ENCODE results near the gene UBA1. TPM values are rescaled to one million over a fixed set of nuclear protein-coding genes. Genes with fewer than 3 reads are reported as not detected.

Gene UBA1
- polyA plus RNA-seq, 1 donor: 152 TPM

Other genes with a start within 250 kb of the UBA1 start
- 2.4 TPM for gene RGN, start 115.4 kb upstream of the UBA1 start, polyA plus RNA-seq (ENCODE audit: insufficient read length)
- gene NDUFB11, start 49.1 kb upstream of the UBA1 start, polyA plus RNA-seq (ENCODE audit: insufficient read length): 116 TPM
- gene RBM10, start 48.6 kb upstream of the UBA1 start, polyA plus RNA-seq (ENCODE audit: insufficient read length): 42.1 TPM
- gene CDK16, start 24.9 kb downstream of the UBA1 start, polyA plus RNA-seq (ENCODE audit: insufficient read length): 122 TPM
- gene USP11, start 39.2 kb downstream of the UBA1 start, polyA plus RNA-seq (ENCODE audit: insufficient read length): 94.6 TPM
- 0.39 TPM for gene ZNF157, start 176.7 kb downstream of the UBA1 start, polyA plus RNA-seq (ENCODE audit: insufficient read length)

Data from hindlimb muscle (tissue), 1 donor.